MM.1S (cell line): ENCODE results near the gene PRPF6.
A peak's percentile ranks its signal among the peaks of the same experiment; 100 is the strongest.

Source experiments
- DNase-seq: peaks from one replicate; pipeline ENCODE4 v3.0.0-alpha.2; 2015
- H2AFZ ChIP-seq: fragments of 300-600 bp; sonication (generic); 2 replicates; pipeline ENCODE4 v1.6.0; 2016; ENCODE audit warnings: antibody characterized with exemption, low read length
- H3F3A ChIP-seq: fragments of 300-600 bp; sonication (generic); 2 replicates; pipeline ENCODE4 v1.6.1; 2016; ENCODE audit warnings: mild to moderate bottlenecking, antibody characterized with exemption, low read length, moderate library complexity, mixed read lengths; ENCODE audit not compliant: insufficient read depth
- H3K27ac ChIP-seq: fragments of 300-600 bp; sonication (generic); 2 replicates; pipeline ENCODE4 v1.5.1; 2016; ENCODE audit warnings: mild to moderate bottlenecking, low read length
- H3K27me3 ChIP-seq: fragments of 300-600 bp; sonication (generic); replicated peaks from 2 replicates; pipeline ENCODE4 v1.6.0; 2016; ENCODE audit warnings: low read length; ENCODE audit not compliant: insufficient read depth
- H3K36me3 ChIP-seq: fragments of 300-600 bp; sonication (generic); replicated peaks from 2 replicates; pipeline ENCODE4 v1.6.1; 2016; ENCODE audit warnings: mild to moderate bottlenecking, low read length, mixed read lengths; ENCODE audit not compliant: insufficient read depth
- H3K4me1 ChIP-seq: fragments of 300-600 bp; sonication (generic); 2 replicates; pipeline ENCODE4 v1.6.1; 2016; ENCODE audit warnings: low read length, mixed read lengths
- H3K4me2 ChIP-seq: fragments of 300-600 bp; sonication (generic); 2 replicates; pipeline ENCODE4 v1.6.0; 2016; ENCODE audit warnings: low read depth, low read length
- H3K4me3 ChIP-seq: fragments of 300-600 bp; sonication (generic); 2 replicates; pipeline ENCODE4 v1.5.1; 2016; ENCODE audit warnings: low read length, mixed read lengths
- H3K79me2 ChIP-seq: fragments of 300-600 bp; sonication (generic); 2 replicates; pipeline ENCODE4 v1.6.1; 2016; ENCODE audit warnings: mixed run types, low read length, mixed read lengths
- H3K9ac ChIP-seq: fragments of 300-600 bp; sonication (generic); 2 replicates; pipeline ENCODE4 v1.6.1; 2016; ENCODE audit warnings: low read length, mixed read lengths
- H3K9me2 ChIP-seq: fragments of 300-600 bp; sonication (generic); replicated peaks from 2 replicates; pipeline ENCODE4 v1.6.1; 2016; ENCODE audit warnings: mild to moderate bottlenecking, low read length, mixed read lengths; ENCODE audit not compliant: insufficient read depth
- H3K9me3 ChIP-seq: fragments of 300-600 bp; sonication (generic); replicated peaks from 2 replicates; pipeline ENCODE4 v1.6.1; 2016; ENCODE audit warnings: mild to moderate bottlenecking, low read length, mixed read lengths; ENCODE audit not compliant: insufficient read depth
- H4K20me1 ChIP-seq: fragments of 300-600 bp; sonication (generic); 2 replicates; pipeline ENCODE4 v1.6.1; 2016; ENCODE audit warnings: mild to moderate bottlenecking, low read length, moderate library complexity, mixed read lengths; ENCODE audit not compliant: insufficient read depth
- EZH2 ChIP-seq: fragments of 300-600 bp; sonication (generic); optimal IDR thresholded peaks from 2 replicates; pipeline ENCODE3; 2017; ENCODE audit warnings: low read depth, mild to moderate bottlenecking, antibody characterized with exemption, low read length, mixed read lengths
- EZH2phosphoT487 ChIP-seq: fragments of 300-600 bp; sonication (generic); IDR thresholded peaks from 2 replicates; pipeline ENCODE4 v1.6.1; 2018; ENCODE audit warnings: antibody characterized with exemption, low read length
- TF ChIP-seq, protein P1 (sequence below): fragments of 300-600 bp; sonication (generic); IDR thresholded peaks from 2 replicates; pipeline ENCODE4 v1.5.1; 2016; ENCODE audit warnings: antibody characterized with exemption, low read length, mixed read lengths

Gene PRPF6

DNA sequence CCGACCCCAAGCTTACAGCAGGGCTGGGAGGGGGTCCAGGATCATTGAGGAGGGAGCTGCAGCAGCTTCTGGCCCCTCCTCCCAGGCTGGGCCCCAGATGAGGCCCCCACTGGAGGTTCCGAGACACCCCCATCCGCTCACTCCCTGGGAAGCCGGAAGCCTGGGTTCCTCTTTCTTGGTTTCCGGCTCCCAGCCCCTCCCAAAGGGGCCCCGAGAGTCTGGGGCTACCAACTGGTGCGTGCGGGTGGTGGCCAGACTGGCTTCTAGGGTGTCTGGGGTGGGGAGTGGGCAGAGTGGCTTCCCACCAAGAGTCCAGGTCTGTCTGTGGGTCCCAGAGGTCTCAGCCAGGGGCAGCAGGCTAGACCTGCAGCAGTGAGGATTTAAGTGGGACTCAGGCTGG, 96.2 kb downstream of the PRPF6 start:
- Histone ChIP-seq H3K79me2 (no peaks in the 10 kb centered on the region), H3K27ac (no peak overlapping the region), H3K9me2 (no peaks in the 10 kb centered on the region), H2AFZ (no peak overlapping the region), H4K20me1 (no peaks in the 10 kb centered on the region), H3K4me1 (peaks cover 13% of the 10 kb centered on the region), H3K9me3 (no peaks in the 10 kb centered on the region), H3K36me3 (no peaks in the 10 kb centered on the region), H3F3A (peaks cover 26% of the 10 kb centered on the region), H3K4me3 (no peak overlapping the region), H3K27me3 (peaks cover 18% of the 10 kb centered on the region), H3K4me2 (no peak overlapping the region), H3K9ac (no peak overlapping the region)
- DNase-seq: no peak
- TF ChIP-seq EZH2 (no peak), EZH2phosphoT487 (no peak)
- TF ChIP-seq, protein P1, sequence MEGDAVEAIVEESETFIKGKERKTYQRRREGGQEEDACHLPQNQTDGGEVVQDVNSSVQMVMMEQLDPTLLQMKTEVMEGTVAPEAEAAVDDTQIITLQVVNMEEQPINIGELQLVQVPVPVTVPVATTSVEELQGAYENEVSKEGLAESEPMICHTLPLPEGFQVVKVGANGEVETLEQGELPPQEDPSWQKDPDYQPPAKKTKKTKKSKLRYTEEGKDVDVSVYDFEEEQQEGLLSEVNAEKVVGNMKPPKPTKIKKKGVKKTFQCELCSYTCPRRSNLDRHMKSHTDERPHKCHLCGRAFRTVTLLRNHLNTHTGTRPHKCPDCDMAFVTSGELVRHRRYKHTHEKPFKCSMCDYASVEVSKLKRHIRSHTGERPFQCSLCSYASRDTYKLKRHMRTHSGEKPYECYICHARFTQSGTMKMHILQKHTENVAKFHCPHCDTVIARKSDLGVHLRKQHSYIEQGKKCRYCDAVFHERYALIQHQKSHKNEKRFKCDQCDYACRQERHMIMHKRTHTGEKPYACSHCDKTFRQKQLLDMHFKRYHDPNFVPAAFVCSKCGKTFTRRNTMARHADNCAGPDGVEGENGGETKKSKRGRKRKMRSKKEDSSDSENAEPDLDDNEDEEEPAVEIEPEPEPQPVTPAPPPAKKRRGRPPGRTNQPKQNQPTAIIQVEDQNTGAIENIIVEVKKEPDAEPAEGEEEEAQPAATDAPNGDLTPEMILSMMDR: no peak

DNA sequence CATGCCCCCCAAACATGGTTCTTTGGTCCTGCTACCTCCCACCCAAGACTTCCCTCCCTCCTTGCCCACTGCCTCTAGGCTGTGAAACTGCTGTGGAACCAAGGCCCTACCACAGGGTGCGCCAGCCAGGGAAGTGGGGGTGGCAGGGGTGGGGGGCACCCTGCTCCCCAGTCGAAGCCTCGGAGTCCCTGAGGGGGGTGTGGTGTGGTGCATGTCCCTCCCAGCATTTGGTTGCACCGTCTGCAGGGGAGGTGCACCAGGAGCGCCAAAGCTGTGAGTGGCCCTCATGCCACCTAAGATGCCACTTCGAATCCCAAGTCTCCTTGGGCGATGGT, 96.6 kb downstream of the PRPF6 start:
- Histone ChIP-seq H3K4me2 (peak overlapping the region; percentile 98; the same call in 1 of the 2 replicates), H3K79me2 (no peaks in the 10 kb centered on the region), H3K9ac (no peak overlapping the region), H3K9me2 (no peaks in the 10 kb centered on the region), H3K9me3 (no peaks in the 10 kb centered on the region), H3K27ac (no peak overlapping the region), H3K4me3 (no peak overlapping the region), H4K20me1 (no peaks in the 10 kb centered on the region), H3K36me3 (no peaks in the 10 kb centered on the region), H2AFZ (no peak overlapping the region), H3F3A (peaks cover 26% of the 10 kb centered on the region), H3K27me3 (peaks cover 22% of the 10 kb centered on the region), H3K4me1 (peaks cover 13% of the 10 kb centered on the region)
- DNase-seq: no peak
- TF ChIP-seq, protein P1: no peak
- TF ChIP-seq EZH2phosphoT487: no peak
- no peak for TF ChIP-seq EZH2

DNA sequence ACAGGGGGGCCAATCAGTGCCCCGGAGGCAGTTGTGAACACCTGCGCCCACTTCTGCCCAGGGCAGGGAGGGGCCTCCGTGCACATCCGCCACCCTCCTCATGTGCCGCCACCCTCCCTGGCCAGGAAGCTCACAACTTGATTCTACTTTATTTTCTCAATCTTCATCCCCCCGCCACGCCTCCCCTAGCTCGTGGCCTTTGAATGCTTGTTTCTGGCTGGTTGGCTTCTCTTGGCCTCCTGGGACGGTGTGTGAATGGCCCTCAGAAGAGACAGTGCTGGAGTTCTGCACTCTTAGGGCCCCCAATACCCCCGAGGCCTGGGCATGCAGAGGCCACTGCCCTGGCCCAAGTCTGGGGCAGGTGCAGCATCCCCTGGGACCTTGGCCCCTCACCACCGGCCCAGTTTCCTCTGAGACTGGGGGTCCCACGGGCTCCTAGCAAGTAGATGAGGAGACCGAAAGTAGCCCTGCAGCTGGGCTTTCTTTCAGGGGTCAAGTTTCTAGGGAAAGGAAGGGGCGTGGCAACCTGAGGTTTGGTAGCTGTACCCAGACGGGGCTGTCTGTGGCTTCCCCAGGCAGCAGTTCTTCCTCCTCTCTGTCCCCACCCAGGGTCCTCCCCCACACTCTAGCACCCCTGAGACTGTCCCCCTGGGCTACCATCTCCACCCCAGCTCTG, 97.1 kb downstream of the PRPF6 start:
- H3K9me3 ChIP-seq: no peaks in the 10 kb centered on the region
- peaks cover 14% of the 10 kb centered on the region for H3K4me1 ChIP-seq
- peak overlapping the region; percentile 98 for H3K4me2 ChIP-seq
- no peaks in the 10 kb centered on the region for H3K36me3 ChIP-seq
- H3K4me3 ChIP-seq: peak overlapping the region; percentile 94
- peak overlapping the region; percentile 25; the same call in 1 of the 2 replicates for H3K27ac ChIP-seq
- no peak for TF ChIP-seq EZH2
- TF ChIP-seq EZH2phosphoT487: no peak
- TF ChIP-seq, protein P1: no peak
- no peaks in the 10 kb centered on the region for H3K9me2 ChIP-seq
- DNase-seq: peak; percentile 46
- H3K79me2 ChIP-seq: no peaks in the 10 kb centered on the region
- H2AFZ ChIP-seq: no peak overlapping the region
- H4K20me1 ChIP-seq: no peaks in the 10 kb centered on the region
- H3K9ac ChIP-seq: peak overlapping the region; percentile 76; the same call in 1 of the 2 replicates
- peaks cover 25% of the 10 kb centered on the region for H3K27me3 ChIP-seq
- peaks cover 26% of the 10 kb centered on the region for H3F3A ChIP-seq
